ENCODE results near the gene LIPM.

Gene LIPM

GRCh38 chr10:88763441-88763840 is 39.1 kb upstream of the LIPM start:
- no peak for TF ChIP-seq CTCF (conservative IDR thresholded peaks at IDR 0.05; ENCODE audit: low read length)
- DNase-seq (ENCODE audit: low read depth), result peak; percentile 9
- no peak overlapping the region for H3K4me3 ChIP-seq (ENCODE audit: low read length)

- no peak overlapping the region for H3K4me3 ChIP-seq (ENCODE audit: low read length)
- DNase-seq (ENCODE audit: low read depth), result no peak
- no peak for TF ChIP-seq CTCF (conservative IDR thresholded peaks at IDR 0.05; ENCODE audit: low read length)
These were observed 38.4 kb upstream of the LIPM start for GRCh38 chr10:88764110-88764509.

- no peak for DNase-seq (ENCODE audit: low read depth)
- no peak overlapping the region for H3K4me3 ChIP-seq (ENCODE audit: low read length)
- TF ChIP-seq CTCF (conservative IDR thresholded peaks at IDR 0.05; ENCODE audit: low read length), result no peak
These were observed 36.7 kb upstream of the LIPM start for GRCh38 chr10:88765816-88766215.

DNA sequence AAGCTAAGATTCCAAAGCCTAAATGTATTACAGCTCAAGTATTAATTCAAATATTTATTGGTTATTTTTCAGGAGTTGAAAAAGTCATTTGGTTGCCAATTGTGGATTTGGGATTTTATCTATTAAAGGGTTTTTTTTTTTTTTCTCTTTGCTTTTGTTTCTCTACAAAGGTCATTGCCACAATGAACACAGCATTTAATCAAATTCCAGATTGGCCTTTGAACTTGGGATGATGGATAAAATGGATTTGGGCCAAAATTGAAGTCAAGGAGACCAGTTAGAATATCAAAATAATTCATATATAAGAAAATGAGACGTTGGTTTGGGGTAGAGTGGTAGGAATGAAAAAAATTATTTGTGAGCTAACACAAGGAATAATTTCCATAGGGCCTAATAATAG is 33.1 kb upstream of the LIPM start:
- DNase-seq (ENCODE audit: low read depth), result no peak
- TF ChIP-seq CTCF (conservative IDR thresholded peaks at IDR 0.05; ENCODE audit: low read length), result no peak
- no peak overlapping the region for H3K4me3 ChIP-seq (ENCODE audit: low read length)

- no peak for DNase-seq (ENCODE audit: low read depth)
- no peak for TF ChIP-seq CTCF (conservative IDR thresholded peaks at IDR 0.05; ENCODE audit: low read length)
- no peak overlapping the region for H3K4me3 ChIP-seq (ENCODE audit: low read length)
These were observed 21.3 kb upstream of the LIPM start for GRCh38 chr10:88781206-88781605.

GRCh38 chr10:88782222-88782621 is 20.3 kb upstream of the LIPM start:
- no peak for DNase-seq (ENCODE audit: low read depth)
- no peak overlapping the region for H3K4me3 ChIP-seq (ENCODE audit: low read length)
- no peak for TF ChIP-seq CTCF (conservative IDR thresholded peaks at IDR 0.05; ENCODE audit: low read length)

- DNase-seq (ENCODE audit: low read depth), result peak; percentile 29
- no peak overlapping the region for H3K4me3 ChIP-seq (ENCODE audit: low read length)
- TF ChIP-seq CTCF (conservative IDR thresholded peaks at IDR 0.05; ENCODE audit: low read length), result no peak
These were observed 18.8 kb upstream of the LIPM start for GRCh38 chr10:88783724-88784123.

Measured in AG10803 (cell line).